K562 (cell line): ENCODE measurements around the gene LRRFIP2.

Experiments
- ETV1 ChIP-seq: fragments of 450-650 bp; conservative IDR thresholded peaks from 2 replicates; pipeline ENCODE4 v1.6.1; 2016; ENCODE audit warnings: missing genetic modification characterization, control low read depth, low read depth, missing compliant biosample characterization
- ZNF143 ChIP-seq: sonication (generic); formaldehyde crosslinking; IDR thresholded peaks from 2 replicates; pipeline ENCODE4 v1.9.0; 2022; ENCODE audit warnings: mild to moderate bottlenecking, missing genetic modification reagents
- ZZZ3 ChIP-seq: fragments of 450-650 bp; IDR thresholded peaks from 2 replicates; pipeline ENCODE4 v1.6.1; 2016; ENCODE audit warnings: antibody characterized with exemption, mild to moderate bottlenecking, moderate library complexity
- TF ChIP-seq, protein P1 (sequence below), 3 experiments: IDR thresholded peaks in 2 of 3; conservative IDR thresholded peaks in 1 of 3; 2 replicates each; pipeline ENCODE4 v1.5.1; 2011 to 2012; ENCODE audit warnings: low read length in 3 of 3, mild to moderate bottlenecking in 3 of 3, control low read depth in 2 of 3, improper control_type of control experiment in 1 of 3, inconsistent platforms in 1 of 3, low read depth in 1 of 3, mixed read lengths in 1 of 3, moderate library complexity in 1 of 3; ENCODE audit not compliant: insufficient read depth in 2 of 3
- TF ChIP-seq, protein P2 (sequence below): sonication (generic); formaldehyde crosslinking; IDR thresholded peaks from 2 replicates; pipeline ENCODE4 v1.5.0; 2020; ENCODE audit warnings: missing genetic modification reagents

DNA sequence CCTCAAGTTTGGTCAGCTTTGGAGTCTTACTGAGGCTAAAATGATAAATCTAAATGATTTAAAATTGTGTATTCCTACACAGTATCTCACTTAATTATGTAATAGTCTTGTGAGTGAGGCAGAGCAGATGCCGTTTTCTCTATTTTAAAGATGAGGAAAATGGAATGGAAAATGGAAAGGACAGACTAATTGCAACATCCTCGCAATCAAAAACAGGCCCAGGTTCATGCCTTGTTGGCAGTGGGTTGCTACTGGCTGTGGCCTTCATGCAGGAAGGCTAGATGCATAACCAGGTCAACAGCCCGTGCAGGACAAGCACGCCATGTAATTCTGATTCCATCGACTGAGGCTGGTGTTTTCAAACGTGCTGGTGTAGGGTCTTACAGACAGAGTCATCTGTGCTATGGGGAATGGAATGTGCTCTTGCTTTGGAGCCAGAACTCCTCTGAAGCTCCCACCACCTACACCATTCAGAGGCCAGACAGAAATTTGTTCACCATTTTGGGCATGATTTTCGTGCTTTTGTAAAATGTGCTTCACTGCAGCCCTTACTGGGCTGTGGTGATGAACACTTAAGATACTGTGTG, 143.2 kb downstream of the LRRFIP2 start:
- TF ChIP-seq ZZZ3 (no peak), ETV1 (tag) (no peak), ZNF143 (CRISPR knock-in tag) (no peak)
- TF ChIP-seq, protein P1, sequence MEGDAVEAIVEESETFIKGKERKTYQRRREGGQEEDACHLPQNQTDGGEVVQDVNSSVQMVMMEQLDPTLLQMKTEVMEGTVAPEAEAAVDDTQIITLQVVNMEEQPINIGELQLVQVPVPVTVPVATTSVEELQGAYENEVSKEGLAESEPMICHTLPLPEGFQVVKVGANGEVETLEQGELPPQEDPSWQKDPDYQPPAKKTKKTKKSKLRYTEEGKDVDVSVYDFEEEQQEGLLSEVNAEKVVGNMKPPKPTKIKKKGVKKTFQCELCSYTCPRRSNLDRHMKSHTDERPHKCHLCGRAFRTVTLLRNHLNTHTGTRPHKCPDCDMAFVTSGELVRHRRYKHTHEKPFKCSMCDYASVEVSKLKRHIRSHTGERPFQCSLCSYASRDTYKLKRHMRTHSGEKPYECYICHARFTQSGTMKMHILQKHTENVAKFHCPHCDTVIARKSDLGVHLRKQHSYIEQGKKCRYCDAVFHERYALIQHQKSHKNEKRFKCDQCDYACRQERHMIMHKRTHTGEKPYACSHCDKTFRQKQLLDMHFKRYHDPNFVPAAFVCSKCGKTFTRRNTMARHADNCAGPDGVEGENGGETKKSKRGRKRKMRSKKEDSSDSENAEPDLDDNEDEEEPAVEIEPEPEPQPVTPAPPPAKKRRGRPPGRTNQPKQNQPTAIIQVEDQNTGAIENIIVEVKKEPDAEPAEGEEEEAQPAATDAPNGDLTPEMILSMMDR (IDR thresholded peaks at IDR 0.05 in 2 of 3, conservative IDR thresholded peaks at IDR 0.05 in 1 of 3; ENCODE audit: insufficient read depth in 2 of 3, low read depth in 1 of 3, low read length in 3 of 3) = no peak
- TF ChIP-seq, protein P2, sequence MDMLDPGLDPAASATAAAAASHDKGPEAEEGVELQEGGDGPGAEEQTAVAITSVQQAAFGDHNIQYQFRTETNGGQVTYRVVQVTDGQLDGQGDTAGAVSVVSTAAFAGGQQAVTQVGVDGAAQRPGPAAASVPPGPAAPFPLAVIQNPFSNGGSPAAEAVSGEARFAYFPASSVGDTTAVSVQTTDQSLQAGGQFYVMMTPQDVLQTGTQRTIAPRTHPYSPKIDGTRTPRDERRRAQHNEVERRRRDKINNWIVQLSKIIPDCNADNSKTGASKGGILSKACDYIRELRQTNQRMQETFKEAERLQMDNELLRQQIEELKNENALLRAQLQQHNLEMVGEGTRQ (CRISPR knock-in tag) = no peak
